Frontal cortex (tissue), 4 donors: ENCODE results near the gene NT5M. TPM values are rescaled to one million over a fixed set of nuclear protein-coding genes. Genes with fewer than 3 reads are reported as not detected.
"Not testable (repeated sequence)": the region's sequence is repeated elsewhere in the genome, so short reads cannot be mapped to it uniquely, and the experiment has no call there.

Experiments used
- DNase-seq, 2 donors: peaks; one replicate each; pipeline ENCODE4 v3.0.0; 2012; ENCODE audit warnings: low spot score in 2 of 2
- FAIRE-seq: peaks from 2 replicates; lab custom pipeline; 2012; peaks lifted over from hg19 to GRCh38; lab: Jason Lieb, UNC
- total RNA-seq: library from RNA; depleted of rRNA; stranded (reverse); fragments of >200 nt; gene quantifications from one replicate; pipeline ENCODE4 v1.2.3, GENCODE V29; 2014
- donor health status: control.
- donor health status: control.
- donor health status: control.

Gene NT5M
- total RNA-seq, result 6.5 TPM

GRCh38 chr17:17303010-17303846 is at the start of gene NT5M:
TSS of gene NT5M (plus strand) at chr17:17303373. CDS start at chr17:17303551, 178 bp downstream.
- DNase-seq (peak; percentile 86 to 87), FAIRE-seq (no peak)

GRCh38 chr17:17253406-17253805 is 49.8 kb upstream of the NT5M start:
- no peak for FAIRE-seq
- DNase-seq, result no peak

GRCh38 chr17:17254036-17254435 is 49.1 kb upstream of the NT5M start:
- FAIRE-seq (no peak), DNase-seq (no peak)

DNA sequence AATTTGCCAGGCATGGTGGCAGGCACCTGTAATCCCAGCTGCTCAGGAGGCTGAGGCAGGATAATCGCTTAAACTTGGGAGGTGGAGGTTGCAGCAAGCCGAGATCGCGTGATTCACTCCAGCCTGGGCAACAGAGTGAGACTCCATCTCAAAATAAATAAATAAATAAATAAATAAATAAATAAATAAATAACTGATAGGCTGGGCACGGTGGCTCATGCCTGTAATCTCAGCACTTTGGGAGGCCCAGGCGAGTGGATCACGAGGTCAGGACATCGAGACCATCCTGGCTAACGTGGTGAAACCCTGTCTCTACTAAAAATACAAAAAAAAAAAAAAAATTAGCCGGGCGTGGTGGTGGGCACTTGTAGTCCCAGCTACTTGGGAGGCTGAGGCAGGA is 47.5 kb upstream of the NT5M start:
- not testable (repeated sequence) for FAIRE-seq, DNase-seq

GRCh38 chr17:17256316-17256715 is 46.9 kb upstream of the NT5M start:
- FAIRE-seq, result peak; percentile 65
- no peak for DNase-seq

GRCh38 chr17:17258011-17258410 is 45.2 kb upstream of the NT5M start:
- DNase-seq (no peak), FAIRE-seq (no peak)

GRCh38 chr17:17258998-17259397 is 44.2 kb upstream of the NT5M start:
- DNase-seq (peak in 1 of 2 donors; percentile 30), FAIRE-seq (no peak)

GRCh38 chr17:17264430-17264829 is 38.7 kb upstream of the NT5M start:
- no peak for DNase-seq
- no peak for FAIRE-seq

DNA sequence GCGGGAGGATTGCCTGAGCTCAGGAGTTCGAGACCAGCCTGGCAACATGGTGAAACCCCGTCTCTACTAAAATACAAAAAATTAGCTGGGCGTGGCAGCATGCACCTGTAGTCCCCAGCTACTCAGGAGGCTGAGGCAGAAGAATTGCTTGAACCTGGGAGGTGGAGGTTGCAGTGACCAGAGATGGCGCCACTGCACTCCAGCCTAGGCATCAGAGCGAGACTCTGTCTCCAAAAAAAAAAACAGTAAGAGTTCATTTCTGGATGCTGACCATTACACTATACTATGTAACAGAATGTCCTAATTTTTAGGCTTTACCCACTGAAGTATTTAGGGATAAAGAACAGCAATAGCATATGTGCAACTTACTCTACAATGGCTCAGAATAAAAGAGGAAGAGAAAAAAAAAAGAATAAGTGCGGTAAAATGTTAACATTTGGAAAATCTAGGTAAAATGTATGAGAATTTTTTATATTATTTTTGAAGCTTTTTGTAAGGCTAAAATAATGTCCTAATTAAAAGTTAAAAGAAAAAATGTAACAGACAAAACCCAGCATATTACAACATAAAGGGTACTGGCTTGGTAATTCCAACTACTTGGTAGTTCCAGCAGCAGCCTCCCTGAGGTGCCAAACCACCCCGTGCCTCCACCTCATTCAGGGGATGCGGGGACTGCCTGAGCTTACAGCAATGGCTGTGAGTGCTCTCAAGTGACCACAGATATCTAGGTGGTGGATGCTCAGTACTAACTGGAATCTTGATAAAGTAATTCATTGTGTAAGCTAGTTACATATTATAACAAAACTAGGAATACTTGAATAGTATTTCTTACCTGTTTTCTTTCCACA is 33.0 kb upstream of the NT5M start:
- no peak for DNase-seq
- no peak for FAIRE-seq

- DNase-seq (no peak), FAIRE-seq (no peak)
These were observed 27.2 kb upstream of the NT5M start for GRCh38 chr17:17275971-17276370.

DNA sequence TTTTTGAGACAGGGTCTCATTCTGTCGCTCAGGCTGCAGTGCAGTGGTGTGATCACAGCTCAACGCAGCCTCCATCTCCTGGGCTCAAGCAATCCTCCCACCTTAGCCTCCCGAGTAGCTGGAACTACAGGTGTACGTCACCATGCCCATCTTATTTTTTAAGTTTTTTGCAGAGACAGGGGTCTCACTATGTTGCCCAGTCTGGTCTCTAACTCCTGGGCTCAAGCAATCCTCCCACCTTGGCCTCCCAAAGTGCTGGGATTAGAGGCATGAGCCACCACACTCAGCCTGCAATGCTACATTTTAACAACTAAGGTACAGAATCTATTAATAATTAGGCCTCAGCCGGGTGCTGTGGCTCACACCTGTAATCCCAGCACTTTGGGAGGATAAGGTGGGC is 25.7 kb upstream of the NT5M start:
- not testable (repeated sequence) for DNase-seq, FAIRE-seq

DNA sequence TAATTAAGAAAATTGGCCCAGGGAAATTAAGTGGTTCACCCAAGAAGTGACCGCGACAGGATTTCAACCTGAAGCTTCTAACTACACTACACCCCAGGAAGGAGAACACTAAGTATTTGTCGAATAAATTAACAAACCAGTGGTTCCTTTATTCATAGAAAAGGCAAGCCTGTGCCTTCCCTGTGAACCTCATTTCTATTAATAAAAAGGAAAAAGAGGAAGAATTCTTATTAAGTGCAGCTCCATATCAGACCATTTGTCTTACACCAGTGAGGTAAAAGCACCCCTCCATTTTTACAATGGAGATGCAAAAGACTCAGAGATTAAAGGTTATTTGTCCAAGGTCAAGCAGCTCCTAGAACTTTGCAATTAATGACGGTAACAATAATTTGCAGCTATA is 23.9 kb upstream of the NT5M start:
- DNase-seq, result no peak
- no peak for FAIRE-seq

DNA sequence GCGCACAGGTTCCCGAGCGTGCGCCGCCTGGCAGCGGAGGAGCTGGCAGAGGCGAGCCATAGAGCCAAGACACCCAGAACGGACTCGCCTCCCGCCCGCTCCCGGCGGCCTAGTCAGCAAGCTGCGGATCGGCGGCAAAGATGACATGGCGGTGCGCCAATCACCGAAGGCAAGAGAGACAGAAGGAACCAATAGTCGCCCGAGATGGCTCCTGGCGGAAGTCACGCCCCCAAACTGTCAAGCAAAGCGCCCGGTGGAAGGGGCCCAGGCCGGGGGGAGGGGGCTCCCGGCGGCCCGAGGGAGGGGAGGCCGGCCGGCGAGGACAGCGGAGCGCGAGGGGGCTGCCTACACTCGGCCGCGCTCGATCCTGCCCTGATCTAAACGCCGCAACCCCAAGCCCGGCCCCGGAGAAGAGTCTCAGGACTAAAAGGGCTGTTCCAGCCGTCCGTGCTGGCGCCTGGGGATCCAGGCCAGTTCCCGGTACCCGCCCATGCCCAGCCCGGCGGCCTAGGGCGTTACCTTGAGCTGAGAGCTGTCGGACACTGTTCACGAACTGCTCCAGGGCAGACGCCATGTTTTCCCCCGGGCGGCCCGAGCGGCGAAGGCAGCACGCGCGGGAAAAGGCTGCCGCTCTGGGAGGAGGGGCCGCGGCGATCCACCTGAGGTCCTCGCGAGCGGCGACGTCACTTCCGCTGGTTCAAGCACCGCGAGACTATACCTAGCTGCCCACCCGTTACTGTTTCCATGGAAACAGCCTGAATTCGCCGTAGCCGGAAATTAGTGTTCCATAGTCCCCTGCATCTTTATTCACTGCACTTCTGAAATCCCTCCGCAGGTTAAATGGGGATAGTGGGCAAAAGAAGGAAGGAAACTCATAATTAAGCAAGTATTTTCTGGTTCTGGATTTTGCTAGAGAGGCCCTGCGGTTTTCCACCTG is 22.3 kb upstream of the NT5M start, which contains the start of gene COPS3:
Gene COPS3, minus strand, starts transcription at position 634 of the 937 bp plus-strand sequence. Its CDS starts 60 bp downstream, at position 574.
- DNase-seq (peak; percentile 91 to 97), FAIRE-seq (peak; percentile 65)

DNA sequence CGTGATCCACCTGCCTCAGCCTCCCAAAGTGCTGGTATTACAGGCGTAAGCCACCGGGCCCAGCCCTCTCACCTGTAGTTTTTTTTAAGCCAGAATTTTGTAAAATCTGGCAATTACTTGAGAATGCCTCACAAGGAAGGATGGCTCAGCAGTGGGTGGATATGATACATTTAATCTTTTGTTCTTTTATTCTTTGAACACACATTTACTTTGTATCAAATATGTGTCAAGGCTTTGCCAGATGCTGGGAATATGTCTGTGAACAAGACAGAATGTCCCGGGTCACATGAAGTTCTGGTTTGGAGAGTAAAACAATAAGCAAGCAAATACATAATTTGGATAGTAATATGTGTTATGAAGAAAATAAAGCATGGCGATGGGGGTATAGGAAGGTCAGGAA is 17.2 kb upstream of the NT5M start:
- DNase-seq (no peak), FAIRE-seq (no peak)

DNA sequence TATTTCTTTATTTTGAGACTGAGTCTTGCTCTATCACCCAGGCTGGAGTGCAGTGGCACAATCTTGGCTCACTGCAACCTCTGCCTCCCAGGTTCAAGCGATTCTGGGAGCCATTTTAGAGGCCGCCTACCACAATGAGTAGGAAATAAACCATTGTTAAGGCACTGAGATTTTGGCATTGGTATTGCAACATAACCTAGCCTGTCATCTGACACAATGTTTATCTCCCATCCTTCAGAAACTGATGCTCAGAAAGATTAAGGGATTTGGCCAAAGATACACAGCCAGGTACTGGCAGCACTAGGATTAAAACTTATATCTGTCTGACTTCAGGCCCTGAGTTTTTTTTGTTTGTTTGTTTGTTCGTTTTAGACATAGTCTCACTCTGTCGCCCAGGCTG is 14.1 kb upstream of the NT5M start:
- no peak for FAIRE-seq
- no peak for DNase-seq

- FAIRE-seq (no peak), DNase-seq (no peak)
These were observed 13.5 kb upstream of the NT5M start for GRCh38 chr17:17289701-17290100.

DNA sequence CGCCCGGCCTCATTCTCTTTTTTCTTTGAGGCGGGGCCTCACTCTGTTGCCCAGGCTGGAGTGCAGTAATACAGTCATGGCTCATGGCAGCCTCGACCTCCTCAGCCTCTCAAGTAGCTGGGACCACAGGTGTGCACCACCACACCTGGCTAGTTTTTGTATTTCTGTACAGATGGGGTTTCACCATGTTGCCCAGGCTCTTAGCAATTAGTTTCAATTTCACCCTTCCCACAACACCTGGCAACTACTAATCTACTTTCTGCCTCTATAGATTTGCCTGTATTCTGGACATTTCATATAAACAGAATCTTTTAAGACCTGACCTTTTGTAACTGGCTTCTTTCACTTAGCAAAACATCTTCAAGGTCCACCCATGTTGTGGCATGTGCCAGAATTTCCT is 8.0 kb upstream of the NT5M start:
- DNase-seq, result no peak
- no peak for FAIRE-seq

GRCh38 chr17:17297217-17297616 is 6.0 kb upstream of the NT5M start:
- DNase-seq, result no peak
- FAIRE-seq, result no peak

DNA sequence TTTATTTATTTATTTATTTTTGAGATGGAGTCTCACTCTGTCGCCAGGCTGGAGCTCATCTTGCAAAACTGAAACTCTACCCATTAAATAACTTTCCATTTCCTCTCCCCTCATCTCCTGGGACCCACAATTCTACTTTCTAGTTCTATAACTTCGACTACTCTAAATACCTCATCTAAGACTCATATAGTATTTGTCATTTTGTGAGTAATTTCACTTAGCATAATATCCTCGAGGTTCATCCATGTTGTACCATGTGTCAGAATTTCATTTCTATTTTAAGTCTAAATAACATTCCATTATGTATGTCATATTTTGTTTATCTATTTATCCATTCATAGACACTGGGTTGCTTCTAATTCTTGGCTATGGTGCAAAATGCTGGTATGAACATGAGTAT is 5.1 kb upstream of the NT5M start:
- FAIRE-seq (no peak), DNase-seq (no peak)
